ENCODE data around the gene IMMT. TPM values are rescaled to one million over a fixed set of nuclear protein-coding genes. Genes with fewer than 3 reads are reported as not detected.

IMMT gene
- total and polyA plus RNA-seq, 11 donors: 62.0 to 315 (median 219) TPM

DNA sequence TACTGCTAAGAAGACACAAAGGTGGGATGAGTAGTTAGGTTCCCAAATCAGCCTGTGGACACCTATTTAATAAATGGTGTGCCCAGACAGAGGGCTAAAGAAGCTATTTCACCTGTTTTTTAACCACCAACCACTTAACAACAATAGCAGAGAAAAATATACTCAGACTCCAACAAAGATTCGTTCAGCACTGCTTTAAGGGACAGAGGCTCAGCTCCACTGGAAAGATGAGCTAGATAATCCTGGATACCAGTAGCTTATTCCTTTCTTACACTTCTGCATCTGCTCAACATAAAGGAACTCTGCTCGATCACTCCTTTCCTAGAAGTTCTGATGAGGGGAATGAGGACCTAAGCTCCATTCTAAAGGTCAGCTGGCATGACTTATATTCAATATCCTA lies 44.8 kb downstream of the IMMT start:
- intact Hi-C loops (cut with DNase I): no loop called here
- Histone ChIP-seq H3K4me3 (no peak overlapping the region), H3K36me3 (peaks cover 0 to 95% (median 85%) of the 10 kb centered on the region in 9 donors), H3K27me3 (no peaks in the 10 kb centered on the region), H3K27ac (no peak overlapping the region), H3K4me1 (no peaks in the 10 kb centered on the region), H3K9me3 (no peaks in the 10 kb centered on the region)
- no peak for ATAC-seq
- no peak for TF ChIP-seq POLR2A (IDR thresholded peaks at IDR 0.05)
- TF ChIP-seq, protein P1, sequence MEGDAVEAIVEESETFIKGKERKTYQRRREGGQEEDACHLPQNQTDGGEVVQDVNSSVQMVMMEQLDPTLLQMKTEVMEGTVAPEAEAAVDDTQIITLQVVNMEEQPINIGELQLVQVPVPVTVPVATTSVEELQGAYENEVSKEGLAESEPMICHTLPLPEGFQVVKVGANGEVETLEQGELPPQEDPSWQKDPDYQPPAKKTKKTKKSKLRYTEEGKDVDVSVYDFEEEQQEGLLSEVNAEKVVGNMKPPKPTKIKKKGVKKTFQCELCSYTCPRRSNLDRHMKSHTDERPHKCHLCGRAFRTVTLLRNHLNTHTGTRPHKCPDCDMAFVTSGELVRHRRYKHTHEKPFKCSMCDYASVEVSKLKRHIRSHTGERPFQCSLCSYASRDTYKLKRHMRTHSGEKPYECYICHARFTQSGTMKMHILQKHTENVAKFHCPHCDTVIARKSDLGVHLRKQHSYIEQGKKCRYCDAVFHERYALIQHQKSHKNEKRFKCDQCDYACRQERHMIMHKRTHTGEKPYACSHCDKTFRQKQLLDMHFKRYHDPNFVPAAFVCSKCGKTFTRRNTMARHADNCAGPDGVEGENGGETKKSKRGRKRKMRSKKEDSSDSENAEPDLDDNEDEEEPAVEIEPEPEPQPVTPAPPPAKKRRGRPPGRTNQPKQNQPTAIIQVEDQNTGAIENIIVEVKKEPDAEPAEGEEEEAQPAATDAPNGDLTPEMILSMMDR (IDR thresholded peaks at IDR 0.05): no peak
- DNase-seq: no peak
- WGBS, 4 donors: 85 to 98% (median 94%) methylated on average over 2 of the region's 2 CpGs

DNA sequence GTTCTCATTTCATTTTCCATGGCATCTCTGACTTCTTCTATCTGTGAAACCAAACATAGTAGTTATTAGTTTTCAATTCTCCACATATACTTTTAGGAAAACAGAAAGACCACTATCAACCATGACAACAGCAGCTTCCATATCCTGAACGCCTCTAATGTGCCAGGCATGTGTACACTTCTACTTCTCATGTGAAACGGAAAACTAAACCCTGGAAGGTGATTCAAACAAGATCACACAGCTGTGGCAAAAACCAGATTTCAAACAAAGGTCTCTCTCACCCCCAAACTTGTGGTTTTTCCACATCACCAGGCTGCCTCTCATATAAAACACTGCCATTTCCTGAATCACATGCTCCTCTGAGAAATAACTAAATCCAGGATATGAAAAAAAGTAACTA lies 47.5 kb downstream of the IMMT start:
- Histone ChIP-seq H3K27ac (no peak overlapping the region), H3K4me1 (peaks cover 0 to 8% (median 0%) of the 10 kb centered on the region in 12 donors), H3K9me3 (no peaks in the 10 kb centered on the region), H3K4me3 (no peak overlapping the region), H3K27me3 (no peaks in the 10 kb centered on the region), H3K36me3 (peaks cover 0 to 100% (median 96%) of the 10 kb centered on the region in 9 donors)
- 86 to 96% (median 90%) methylated on average over 2 of the region's 2 CpGs for WGBS, 4 donors
- intact Hi-C loops (cut with DNase I): no loop called here
- ATAC-seq (no peak), DNase-seq (no peak)
- TF ChIP-seq, protein P1 (IDR thresholded peaks at IDR 0.05): no peak
- TF ChIP-seq POLR2A (IDR thresholded peaks at IDR 0.05): no peak

DNA sequence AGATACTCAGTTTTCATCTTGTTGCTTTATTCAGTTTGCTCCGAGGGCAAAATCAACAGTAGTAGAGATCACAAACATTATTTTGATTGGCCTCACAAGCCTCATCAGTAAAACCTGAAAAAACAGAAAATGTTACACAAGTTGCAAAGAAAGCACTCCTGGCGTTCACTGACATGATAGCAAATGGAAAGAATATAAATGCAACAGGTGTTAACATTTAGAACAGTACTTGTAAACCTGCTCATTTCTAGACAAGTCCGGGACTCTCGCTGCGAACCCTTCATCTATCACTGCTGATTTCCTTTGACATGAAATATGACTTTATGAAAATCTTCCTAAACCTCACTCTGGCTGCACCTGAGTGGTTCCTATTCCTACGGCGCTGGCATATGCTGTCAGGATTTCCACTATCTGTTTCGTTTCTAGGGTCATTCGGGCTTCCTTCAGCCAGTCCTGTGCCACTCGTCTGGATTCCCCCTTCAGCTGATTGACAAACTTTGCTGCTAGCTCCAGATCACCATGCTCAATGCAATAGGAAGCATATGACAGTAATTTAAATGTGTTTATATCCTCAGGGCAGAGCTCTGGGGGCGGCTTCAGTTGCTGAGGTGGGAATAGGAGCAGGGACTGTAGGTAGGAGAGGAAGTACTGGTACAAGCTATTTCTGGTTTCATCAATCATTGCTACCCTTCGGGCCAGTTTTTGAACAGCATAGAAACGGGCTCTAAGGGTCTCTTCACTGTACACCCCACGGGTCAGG lies 51.2 kb downstream of the IMMT start:
- H3K4me3 ChIP-seq: no peak overlapping the region
- H3K27ac ChIP-seq: no peak overlapping the region
- intact Hi-C loops (cut with DNase I): no loop called here
- no peaks in the 10 kb centered on the region for H3K27me3 ChIP-seq
- no peaks in the 10 kb centered on the region for H3K9me3 ChIP-seq
- H3K4me1 ChIP-seq: peaks cover 0 to 10% (median 0%) of the 10 kb centered on the region in 12 donors
- DNase-seq: no peak
- no peak for ATAC-seq
- 88 to 93% (median 89%) methylated on average over 14 of the region's 14 CpGs for WGBS, 4 donors
- H3K36me3 ChIP-seq: peaks cover 0 to 100% (median 98%) of the 10 kb centered on the region in 9 donors
- TF ChIP-seq, protein P1 (IDR thresholded peaks at IDR 0.05): no peak
- TF ChIP-seq POLR2A (IDR thresholded peaks at IDR 0.05): no peak

DNA sequence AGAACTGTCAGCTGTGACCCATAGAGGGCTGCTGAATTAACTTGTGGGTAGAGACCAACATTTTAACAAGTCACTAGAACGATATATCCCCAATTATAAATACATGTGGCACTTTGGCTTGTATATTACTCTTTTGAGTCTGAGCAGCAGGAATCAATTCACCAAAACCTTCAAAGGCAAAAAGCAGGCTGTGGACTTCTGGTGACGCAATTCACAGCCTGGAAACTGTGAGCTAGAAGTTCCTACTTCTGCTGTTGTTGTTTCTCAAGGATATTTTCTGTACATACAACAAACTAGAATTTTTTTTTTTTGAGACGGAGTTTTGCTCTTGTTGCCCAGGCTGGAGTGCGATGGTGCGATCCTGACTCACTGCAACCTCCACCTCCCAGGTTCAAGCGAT lies 52.0 kb downstream of the IMMT start:
- 91 to 93% (median 92%) methylated on average over 6 of the region's 6 CpGs for WGBS, 4 donors
- Histone ChIP-seq H3K36me3 (peaks cover 0 to 100% (median 98%) of the 10 kb centered on the region in 9 donors), H3K27ac (peak overlapping the region in 1 of 12 donors; percentile 27), H3K4me1 (peaks cover 0 to 10% (median 0%) of the 10 kb centered on the region in 12 donors), H3K27me3 (no peaks in the 10 kb centered on the region), H3K4me3 (no peak overlapping the region), H3K9me3 (no peaks in the 10 kb centered on the region)
- ATAC-seq: no peak
- no peak for DNase-seq
- intact Hi-C loops (cut with DNase I): no loop called here
- TF ChIP-seq, protein P1 (IDR thresholded peaks at IDR 0.05): no peak
- TF ChIP-seq POLR2A (IDR thresholded peaks at IDR 0.05): no peak
